22Rv1 (cell line): ENCODE measurements around the gene RAE1.

Experiments
- ZFX ChIP-seq: fragments of 450-650 bp; IDR thresholded peaks from 2 replicates; pipeline ENCODE4 v1.6.1; 2017; ENCODE audit warnings: antibody characterized with exemption, borderline replicate concordance
- TF ChIP-seq, protein P1 (sequence below): fragments of 450-650 bp; IDR thresholded peaks from 2 replicates; pipeline ENCODE4 v1.5.1; 2017; ENCODE audit warnings: mild to moderate bottlenecking

DNA sequence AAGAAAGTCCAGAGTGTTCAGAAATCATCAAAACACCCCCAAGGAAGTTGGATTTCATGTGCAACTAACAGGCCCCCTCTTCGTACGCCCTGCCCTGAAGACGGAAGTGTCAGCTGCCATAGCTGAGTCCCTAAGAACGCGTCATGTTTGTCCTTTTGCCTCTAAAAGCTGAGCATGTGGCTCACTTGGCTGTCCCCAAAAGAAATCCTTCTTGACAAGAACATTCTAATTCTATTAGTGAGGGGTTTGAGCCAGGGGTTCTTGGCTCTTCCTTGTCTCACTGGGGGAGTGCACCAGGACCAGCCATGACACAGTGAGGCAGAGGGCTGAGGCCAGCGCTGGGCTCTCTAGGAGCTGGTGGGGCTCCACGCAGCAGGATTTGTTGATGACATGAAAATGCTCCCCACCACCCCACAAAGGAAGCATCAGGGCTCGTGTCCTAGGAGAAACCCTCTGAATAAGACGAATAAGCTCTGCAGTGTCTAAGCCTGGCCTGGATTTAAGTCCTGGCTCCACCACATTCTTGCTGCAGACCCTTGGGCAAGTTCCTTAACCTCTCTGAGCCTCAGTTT, 41.4 kb upstream of the RAE1 start:
- TF ChIP-seq, protein P1, sequence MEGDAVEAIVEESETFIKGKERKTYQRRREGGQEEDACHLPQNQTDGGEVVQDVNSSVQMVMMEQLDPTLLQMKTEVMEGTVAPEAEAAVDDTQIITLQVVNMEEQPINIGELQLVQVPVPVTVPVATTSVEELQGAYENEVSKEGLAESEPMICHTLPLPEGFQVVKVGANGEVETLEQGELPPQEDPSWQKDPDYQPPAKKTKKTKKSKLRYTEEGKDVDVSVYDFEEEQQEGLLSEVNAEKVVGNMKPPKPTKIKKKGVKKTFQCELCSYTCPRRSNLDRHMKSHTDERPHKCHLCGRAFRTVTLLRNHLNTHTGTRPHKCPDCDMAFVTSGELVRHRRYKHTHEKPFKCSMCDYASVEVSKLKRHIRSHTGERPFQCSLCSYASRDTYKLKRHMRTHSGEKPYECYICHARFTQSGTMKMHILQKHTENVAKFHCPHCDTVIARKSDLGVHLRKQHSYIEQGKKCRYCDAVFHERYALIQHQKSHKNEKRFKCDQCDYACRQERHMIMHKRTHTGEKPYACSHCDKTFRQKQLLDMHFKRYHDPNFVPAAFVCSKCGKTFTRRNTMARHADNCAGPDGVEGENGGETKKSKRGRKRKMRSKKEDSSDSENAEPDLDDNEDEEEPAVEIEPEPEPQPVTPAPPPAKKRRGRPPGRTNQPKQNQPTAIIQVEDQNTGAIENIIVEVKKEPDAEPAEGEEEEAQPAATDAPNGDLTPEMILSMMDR, result no peak
- no peak for TF ChIP-seq ZFX
